ENCODE results near the gene PRPH2. TPM values are rescaled to one million over a fixed set of nuclear protein-coding genes. Genes with fewer than 3 reads are reported as not detected.

The PRPH2 gene
- total RNA-seq, 2 donors from 2014 or later = 0.78 TPM; not detected in 1

- H3K36me3 ChIP-seq = peaks cover 39% of the 10 kb centered on the region
- H3K9me3 ChIP-seq = no peaks in the 10 kb centered on the region
- no peak overlapping the region for H3K27ac ChIP-seq
- TF ChIP-seq, protein P1, sequence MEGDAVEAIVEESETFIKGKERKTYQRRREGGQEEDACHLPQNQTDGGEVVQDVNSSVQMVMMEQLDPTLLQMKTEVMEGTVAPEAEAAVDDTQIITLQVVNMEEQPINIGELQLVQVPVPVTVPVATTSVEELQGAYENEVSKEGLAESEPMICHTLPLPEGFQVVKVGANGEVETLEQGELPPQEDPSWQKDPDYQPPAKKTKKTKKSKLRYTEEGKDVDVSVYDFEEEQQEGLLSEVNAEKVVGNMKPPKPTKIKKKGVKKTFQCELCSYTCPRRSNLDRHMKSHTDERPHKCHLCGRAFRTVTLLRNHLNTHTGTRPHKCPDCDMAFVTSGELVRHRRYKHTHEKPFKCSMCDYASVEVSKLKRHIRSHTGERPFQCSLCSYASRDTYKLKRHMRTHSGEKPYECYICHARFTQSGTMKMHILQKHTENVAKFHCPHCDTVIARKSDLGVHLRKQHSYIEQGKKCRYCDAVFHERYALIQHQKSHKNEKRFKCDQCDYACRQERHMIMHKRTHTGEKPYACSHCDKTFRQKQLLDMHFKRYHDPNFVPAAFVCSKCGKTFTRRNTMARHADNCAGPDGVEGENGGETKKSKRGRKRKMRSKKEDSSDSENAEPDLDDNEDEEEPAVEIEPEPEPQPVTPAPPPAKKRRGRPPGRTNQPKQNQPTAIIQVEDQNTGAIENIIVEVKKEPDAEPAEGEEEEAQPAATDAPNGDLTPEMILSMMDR (IDR thresholded peaks at IDR 0.05) = no peak
- H3K4me1 ChIP-seq (ENCODE audit: control insufficient read depth in 1 of 2, low read depth in 2 of 2) = no peaks in the 10 kb centered on the region
- no peak for DNase-seq (ENCODE audit: low spot score)
- no peak overlapping the region for H3K4me3 ChIP-seq
- no peaks in the 10 kb centered on the region for H3K27me3 ChIP-seq (replicated peaks; ENCODE audit: insufficient read depth)
- no peak for ATAC-seq (ENCODE audit: insufficient number of reproducible peaks, low FRiP score, low read depth)
Measured at GRCh38 chr6:42659806-42660205, 62.6 kb downstream of the PRPH2 start.

GRCh38 chr6:42653851-42654250 is 68.5 kb downstream of the PRPH2 start:
- H3K27me3 ChIP-seq (replicated peaks; ENCODE audit: insufficient read depth) = no peaks in the 10 kb centered on the region
- DNase-seq (ENCODE audit: low spot score) (no peak), ATAC-seq (ENCODE audit: insufficient number of reproducible peaks, low FRiP score, low read depth) (no peak)
- H3K4me1 ChIP-seq (ENCODE audit: control insufficient read depth in 1 of 2, low read depth in 2 of 2) = no peaks in the 10 kb centered on the region
- peaks cover 36% of the 10 kb centered on the region for H3K36me3 ChIP-seq
- TF ChIP-seq, protein P1 (IDR thresholded peaks at IDR 0.05) = no peak
- H3K4me3 ChIP-seq = no peak overlapping the region
- H3K9me3 ChIP-seq = no peaks in the 10 kb centered on the region
- no peak overlapping the region for H3K27ac ChIP-seq

DNA sequence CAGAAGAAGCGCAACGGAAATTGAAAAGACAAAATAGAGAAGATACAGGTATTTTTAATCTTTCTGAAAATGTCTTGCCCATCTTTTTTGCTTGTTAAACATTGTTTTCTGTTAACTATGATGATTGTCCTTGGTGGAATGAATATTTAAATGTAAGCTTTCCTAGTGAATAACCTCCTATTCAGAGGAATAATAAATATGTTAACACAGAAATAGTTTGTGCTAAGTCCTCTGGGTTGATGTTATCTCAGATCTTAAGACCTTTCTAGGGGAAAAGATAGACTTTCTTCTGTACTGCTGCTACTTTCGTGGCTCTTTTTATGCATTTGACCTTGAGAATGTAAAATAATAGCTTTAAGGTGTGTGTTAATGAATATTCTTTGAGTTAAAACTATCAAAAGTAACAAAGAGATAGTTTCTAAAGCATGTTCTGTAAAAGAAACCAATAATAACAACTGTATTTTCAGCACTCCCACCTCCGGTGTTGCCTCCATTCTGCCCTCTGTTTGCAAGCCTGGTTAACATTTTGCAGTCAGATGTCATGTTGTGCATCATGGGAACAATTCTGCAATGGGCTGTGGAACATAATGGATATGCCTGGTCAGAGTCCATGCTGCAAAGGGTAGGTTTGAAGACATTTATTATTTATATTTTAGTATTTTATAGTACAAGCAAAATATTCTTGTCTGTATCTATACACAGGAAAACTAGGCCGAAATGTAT is 70.2 kb downstream of the PRPH2 start:
- Histone ChIP-seq H3K4me3 (no peak overlapping the region), H3K27me3 (replicated peaks; ENCODE audit: insufficient read depth) (no peaks in the 10 kb centered on the region), H3K4me1 (ENCODE audit: control insufficient read depth in 1 of 2, low read depth in 2 of 2) (no peaks in the 10 kb centered on the region), H3K27ac (no peak overlapping the region), H3K9me3 (no peaks in the 10 kb centered on the region), H3K36me3 (peaks cover 45% of the 10 kb centered on the region)
- DNase-seq (ENCODE audit: low spot score) (no peak), ATAC-seq (ENCODE audit: insufficient number of reproducible peaks, low FRiP score, low read depth) (no peak)
- TF ChIP-seq, protein P1 (IDR thresholded peaks at IDR 0.05) = no peak

Other genes starting within 250 kb of the PRPH2 start
- gene UBR2, start 158.6 kb downstream of the PRPH2 start, total RNA-seq = 10 to 100 TPM; 25.9 to 38.7 TPM
- gene TBCC, start 23.5 kb upstream of the PRPH2 start, total RNA-seq = 10 to 100 TPM; 26.4 to 33.8 TPM
- 10 to 100 TPM; 16.5 to 18.8 TPM for gene BICRAL, start 59.5 kb upstream of the PRPH2 start, total RNA-seq
- 10 to 100 TPM; 55.5 to 75.8 TPM for gene RPL7L1, start 157.0 kb upstream of the PRPH2 start, total RNA-seq
- not detected for gene PTCRA, start 193.5 kb upstream of the PRPH2 start, total RNA-seq
- gene CNPY3, start 206.9 kb upstream of the PRPH2 start, total RNA-seq = 10 to 100 TPM; 33.7 to 40.3 TPM
- gene GNMT, start 238.2 kb upstream of the PRPH2 start, total RNA-seq = 1 to 10 TPM in 1 of 2 donors, not detected in 1; 3.3 TPM